Measurements from ENCODE around the gene MAN1B1. TPM values are rescaled to one million over a fixed set of nuclear protein-coding genes. Genes with fewer than 3 reads are reported as not detected.

MAN1B1 gene
- total RNA-seq, 1 donor from 2014 or later: 75.5 TPM

GRCh38 chr9:137068539-137069507 lies 18.0 kb upstream of the MAN1B1 start:
- DNase-seq (ENCODE audit: low read depth): no peak

DNA sequence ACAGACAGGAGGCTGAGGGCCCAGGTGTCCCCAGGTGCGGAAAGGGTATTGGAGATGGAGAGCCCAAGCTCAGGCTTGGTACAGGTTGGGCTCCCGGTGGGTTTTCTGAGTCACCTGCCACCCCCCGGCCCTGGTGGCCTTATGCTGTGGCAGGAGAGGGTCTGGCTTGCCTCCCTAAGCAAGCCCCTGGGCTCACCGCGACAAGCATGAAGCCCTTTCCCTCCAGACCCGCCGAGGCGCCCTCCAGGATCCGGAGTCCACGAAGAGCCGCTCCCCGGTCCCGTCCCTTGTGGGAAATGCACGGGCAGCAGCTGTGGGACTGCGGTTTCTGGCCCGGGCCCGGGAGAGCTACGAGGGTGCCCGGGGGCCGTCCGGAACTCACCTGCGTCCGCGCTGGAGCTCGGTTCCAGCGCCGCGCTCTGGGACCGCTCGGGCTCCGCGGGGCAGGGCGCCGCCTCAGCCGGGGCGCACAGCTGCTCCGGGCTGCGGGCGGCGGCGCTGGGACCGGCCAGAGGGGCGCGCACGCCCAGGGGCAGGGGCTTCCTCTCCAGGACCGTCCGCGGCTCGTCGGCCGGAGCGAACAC lies 17.2 kb upstream of the MAN1B1 start:
- no peak for DNase-seq (ENCODE audit: low read depth)

- DNase-seq (ENCODE audit: low read depth): peak; percentile 88
These were observed 16.4 kb upstream of the MAN1B1 start, which contains the start of gene SAPCD2 for GRCh38 chr9:137070201-137070905. TSS of gene SAPCD2 (minus strand) at chr9:137070557. CDS start at chr9:137070460, 97 bp downstream.

GRCh38 chr9:137070906-137071275 lies 15.9 kb upstream of the MAN1B1 start:
- peak; percentile 41 for DNase-seq (ENCODE audit: low read depth)

GRCh38 chr9:137071282-137071681 lies 15.5 kb upstream of the MAN1B1 start:
- no peak for DNase-seq (ENCODE audit: low read depth)

GRCh38 chr9:137073992-137074399 lies 12.8 kb upstream of the MAN1B1 start:
- DNase-seq (ENCODE audit: low read depth): no peak

DNA sequence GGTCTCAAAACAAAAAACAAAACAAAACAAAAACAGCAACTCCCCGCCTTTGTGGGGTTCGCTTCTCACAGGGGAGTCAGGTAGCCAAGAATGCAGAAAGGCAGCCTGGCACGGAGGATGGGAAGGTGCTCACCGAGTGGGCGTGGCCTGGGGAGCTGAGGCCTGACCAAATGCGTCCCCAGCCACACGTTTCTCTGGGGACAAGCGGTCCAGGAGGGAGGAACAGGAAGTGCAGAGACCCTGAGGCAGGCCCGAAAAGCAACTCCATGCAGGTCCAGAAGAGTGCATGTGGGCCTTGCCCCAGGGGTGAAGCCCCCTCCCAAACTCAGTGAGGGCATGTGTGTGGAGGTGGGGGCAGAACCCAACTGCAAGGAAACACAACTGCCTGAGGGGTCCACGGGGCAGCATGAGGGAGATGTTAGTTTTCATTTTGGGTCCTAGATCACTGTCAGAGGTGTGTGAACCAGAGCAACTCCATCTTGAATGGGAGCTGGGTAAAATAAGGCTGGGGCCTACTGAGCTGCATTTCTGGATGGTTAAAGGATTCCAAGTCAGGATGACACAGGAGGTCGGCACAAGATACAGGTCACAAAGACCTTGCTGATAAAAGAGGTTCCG lies 12.0 kb upstream of the MAN1B1 start:
- DNase-seq (ENCODE audit: low read depth): no peak

- DNase-seq (ENCODE audit: low read depth): no peak
These were observed 11.5 kb upstream of the MAN1B1 start for GRCh38 chr9:137075275-137075775.

DNA sequence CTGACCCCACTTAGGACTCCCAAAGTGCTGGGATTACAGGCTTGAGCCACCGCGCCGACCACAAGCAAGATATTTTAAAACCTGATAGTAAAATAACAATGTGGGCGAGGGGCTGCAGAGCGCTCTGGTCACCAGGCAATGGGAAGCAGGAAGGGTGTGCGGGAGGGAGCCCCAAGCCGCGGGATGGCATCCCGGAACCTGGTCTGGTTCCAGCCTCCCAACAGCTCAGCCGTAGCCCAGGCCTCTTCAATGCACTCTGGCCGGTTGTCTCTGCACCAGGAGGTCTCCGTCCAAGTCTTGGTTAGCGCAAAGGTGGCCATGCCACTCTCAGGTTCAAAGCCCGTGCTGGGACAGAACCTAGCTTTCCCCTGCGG lies 10.2 kb upstream of the MAN1B1 start:
- DNase-seq (ENCODE audit: low read depth): no peak

- peak; percentile 74 for DNase-seq (ENCODE audit: low read depth)
These were observed 9.6 kb upstream of the MAN1B1 start, which contains the start of gene UAP1L1 for GRCh38 chr9:137077010-137077747. TSS of gene UAP1L1 (plus strand) at chr9:137077517. CDS start at chr9:137077533, 16 bp downstream.

GRCh38 chr9:137077758-137078693 lies 8.8 kb upstream of the MAN1B1 start:
- peak; percentile 19 for DNase-seq (ENCODE audit: low read depth)

- DNase-seq (ENCODE audit: low read depth): no peak
These were observed 7.9 kb upstream of the MAN1B1 start for GRCh38 chr9:137078701-137079400.

- DNase-seq (ENCODE audit: low read depth): no peak
These were observed 7.4 kb upstream of the MAN1B1 start for GRCh38 chr9:137079401-137079787.

DNA sequence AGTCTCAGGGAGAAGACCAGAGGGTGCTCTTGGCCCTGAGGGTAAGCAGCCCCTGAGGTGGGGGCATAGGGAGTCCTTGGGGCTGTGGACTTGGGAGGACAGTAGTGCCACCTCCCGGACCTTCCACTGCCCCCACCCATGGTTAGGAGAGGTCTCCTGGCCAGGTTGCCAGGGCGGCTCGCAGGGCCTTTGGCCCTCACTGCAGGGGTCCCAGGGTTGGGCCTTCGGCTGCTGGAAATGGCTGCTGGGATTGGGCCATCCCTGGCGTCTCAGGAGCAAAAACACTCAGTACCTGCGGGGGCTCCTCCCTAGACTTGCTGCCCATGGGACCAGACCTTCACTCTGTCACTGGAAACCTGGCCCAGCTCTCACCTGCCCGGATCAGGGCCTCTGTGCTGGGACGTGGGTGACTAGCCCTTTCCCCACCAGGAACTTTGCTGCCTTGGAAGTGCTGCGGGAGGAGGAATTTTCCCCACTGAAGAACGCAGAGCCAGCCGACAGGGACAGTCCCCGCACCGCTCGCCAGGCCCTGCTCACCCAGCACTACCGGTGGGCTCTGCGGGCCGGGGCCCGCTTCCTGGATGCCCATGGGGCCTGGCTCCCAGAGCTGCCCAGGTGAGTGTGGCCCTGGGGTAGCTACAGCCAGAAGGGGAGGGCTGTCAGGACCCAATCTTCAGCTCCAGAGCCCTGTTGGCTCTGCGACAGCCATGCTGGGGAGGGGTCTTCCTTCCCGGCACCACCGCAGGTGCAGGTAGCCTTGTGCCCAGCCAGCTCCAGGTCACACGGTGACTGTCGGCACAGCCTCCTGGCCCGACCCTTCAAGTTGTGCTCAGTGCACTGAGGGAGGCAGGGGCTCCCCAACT lies 6.3 kb upstream of the MAN1B1 start:
- no peak for DNase-seq (ENCODE audit: low read depth)

- DNase-seq (ENCODE audit: low read depth): no peak
These were observed 4.4 kb upstream of the MAN1B1 start for GRCh38 chr9:137082222-137082924.

- peak; percentile 20 for DNase-seq (ENCODE audit: low read depth)
These were observed 3.9 kb upstream of the MAN1B1 start for GRCh38 chr9:137082925-137083290.

DNA sequence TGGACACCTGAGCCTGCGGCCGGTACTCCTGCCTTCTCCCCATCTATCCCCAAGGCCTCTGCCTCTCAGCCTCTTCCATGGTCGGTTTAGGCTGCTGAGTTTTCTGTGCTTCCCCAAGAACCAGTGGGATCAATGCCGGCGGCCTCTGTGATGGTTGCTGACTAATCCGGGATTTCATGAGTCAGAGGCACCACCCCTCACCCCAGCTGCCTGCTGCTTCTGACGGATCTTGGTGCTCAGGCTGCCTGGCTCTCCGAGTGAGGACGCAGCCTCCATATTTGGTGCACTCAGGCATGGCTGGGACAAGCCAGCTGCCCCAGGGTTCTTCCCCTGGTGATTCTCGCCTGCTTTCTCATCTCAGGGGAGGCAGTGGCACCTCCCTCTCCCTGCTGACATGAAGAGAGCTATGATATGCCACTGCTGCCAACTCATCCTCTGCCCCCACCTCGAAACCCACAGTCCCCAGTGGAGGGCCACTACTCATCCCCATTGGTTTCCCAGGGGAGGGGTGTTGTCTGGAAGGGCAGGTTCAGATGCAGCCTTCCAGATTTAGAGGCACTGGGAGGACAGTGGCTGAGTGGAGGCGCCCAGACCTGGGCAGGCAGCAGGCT lies 3.3 kb upstream of the MAN1B1 start:
- peak; percentile 99 for DNase-seq (ENCODE audit: low read depth)

Data from myocyte (in vitro differentiated cells).